ENCODE measurements around the gene LPGAT1. TPM values are rescaled to one million over a fixed set of nuclear protein-coding genes. Genes with fewer than 3 reads are reported as not detected.
"Not testable (repeated sequence)": the region's sequence is repeated elsewhere in the genome, so short reads cannot be mapped to it uniquely, and the experiment has no call there.

The LPGAT1 gene
- total RNA-seq, 1 experiment from 2014 or later: 27.6 TPM

DNA sequence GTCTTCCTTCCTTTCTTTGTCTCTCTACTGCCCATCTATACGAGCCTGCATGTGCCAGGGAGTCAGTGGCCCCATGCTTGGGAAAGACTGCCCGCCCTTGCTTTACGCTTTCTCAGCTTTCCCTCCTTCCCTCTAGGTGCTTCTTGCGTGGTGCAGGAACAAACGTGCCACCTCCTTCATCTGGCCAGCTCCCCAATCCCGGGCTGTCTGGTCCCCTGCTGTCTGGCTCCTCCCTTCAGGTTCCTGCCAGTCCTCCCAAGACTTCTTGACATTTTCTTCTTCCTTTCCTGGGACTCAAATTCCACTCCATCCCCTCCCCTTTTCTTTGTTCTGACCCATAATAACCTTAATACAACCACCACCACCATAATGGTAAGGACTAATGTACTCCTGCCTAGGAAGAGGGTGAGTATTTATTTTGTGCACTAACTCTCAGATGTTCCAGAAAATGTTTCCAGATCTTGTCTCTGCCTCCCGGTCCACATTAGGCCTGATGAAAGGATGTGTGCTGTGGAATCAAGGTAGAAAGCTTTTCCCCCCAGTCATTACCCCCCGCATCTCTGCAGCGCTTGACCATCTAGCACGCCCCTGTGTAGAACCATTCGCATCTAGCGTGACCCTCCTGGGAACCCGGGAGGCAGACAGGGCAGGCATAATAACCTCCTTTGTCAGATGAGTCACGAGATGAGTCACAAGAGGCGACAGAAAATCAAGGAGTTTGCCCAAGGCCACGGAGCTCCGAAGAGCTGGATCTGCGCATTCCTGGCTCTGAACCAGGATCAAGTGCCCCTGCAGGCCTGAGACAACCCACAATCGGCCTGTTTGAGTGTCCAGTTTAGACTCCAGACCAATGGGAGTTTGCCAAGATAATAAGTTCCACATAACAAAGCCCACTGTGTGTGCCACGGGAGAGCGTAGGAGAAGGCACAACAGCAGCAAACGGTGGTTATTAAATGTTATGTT, 95.1 kb downstream of the LPGAT1 start:
- DNase-seq (ENCODE audit: low spot score): peak; percentile 95

DNA sequence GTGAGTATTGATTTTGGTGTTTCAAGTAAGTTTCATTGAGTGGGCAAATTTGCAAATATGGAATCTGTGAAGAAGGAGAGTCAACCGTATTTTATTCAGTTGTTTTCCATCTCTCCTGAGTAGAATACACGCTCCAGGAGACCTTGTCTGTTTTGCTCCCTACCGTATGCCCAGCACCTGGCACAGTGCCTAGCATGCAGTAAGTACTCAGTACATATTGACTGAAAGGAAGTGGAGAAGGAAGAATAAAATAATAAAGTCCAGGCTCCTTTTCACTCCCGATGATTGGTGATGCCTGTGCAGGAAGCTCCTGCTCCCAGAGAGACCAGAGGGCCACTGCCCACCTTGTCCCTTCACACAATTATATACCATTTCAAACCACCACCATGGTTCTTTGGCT, 95.8 kb downstream of the LPGAT1 start:
- DNase-seq (ENCODE audit: low spot score): no peak

DNA sequence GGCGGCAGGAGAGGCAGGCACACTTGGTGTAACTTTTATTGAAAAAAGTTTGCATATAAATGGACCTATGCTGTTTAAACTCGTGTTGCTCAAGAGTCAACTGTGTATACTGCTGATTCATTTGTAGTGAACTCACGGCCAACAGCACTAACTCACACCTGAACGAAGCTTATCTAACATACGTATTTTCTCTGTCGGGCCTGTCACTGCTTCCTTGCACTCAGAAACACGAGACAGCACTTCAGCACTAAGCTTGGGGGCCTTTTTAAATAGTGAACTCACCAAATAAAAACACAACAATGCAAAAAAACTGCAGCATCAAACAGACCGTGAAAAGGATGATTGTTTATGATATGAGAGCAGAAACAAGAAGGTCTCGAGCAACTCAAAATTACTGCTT, 96.2 kb downstream of the LPGAT1 start:
- no peak for DNase-seq (ENCODE audit: low spot score)

DNA sequence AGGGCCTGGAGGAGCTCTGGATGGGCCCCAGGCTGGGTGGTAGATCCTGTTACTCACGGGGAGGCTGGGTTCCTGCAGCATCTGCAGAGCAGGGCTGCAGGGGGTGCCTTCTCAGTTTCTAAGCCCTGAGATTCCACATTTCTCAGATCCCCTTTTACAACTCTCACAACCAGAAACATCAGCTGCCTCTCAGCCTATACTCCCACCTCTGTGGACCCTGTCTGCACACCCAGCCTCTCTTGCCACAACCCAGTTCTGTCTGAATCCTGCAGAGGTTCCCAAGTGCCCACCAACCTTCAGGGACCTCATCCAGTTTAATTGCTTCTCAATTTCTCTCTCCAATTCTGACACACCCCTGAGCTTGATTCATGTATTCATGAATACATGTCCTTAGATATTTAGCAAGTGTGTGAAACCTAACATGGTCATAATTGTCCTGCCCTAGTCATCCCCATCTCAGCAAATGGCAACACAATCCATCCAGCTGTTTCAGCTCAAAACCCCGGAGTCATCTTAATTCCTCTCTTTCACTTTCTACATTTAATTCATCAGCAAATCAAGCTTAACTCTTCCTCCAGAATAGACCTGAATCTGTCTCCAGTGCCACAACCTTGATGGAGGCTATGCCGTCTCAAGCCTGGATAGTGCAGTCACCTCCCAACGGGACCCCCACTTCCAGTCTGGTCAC, 98.1 kb downstream of the LPGAT1 start:
- no peak for DNase-seq (ENCODE audit: low spot score)

DNA sequence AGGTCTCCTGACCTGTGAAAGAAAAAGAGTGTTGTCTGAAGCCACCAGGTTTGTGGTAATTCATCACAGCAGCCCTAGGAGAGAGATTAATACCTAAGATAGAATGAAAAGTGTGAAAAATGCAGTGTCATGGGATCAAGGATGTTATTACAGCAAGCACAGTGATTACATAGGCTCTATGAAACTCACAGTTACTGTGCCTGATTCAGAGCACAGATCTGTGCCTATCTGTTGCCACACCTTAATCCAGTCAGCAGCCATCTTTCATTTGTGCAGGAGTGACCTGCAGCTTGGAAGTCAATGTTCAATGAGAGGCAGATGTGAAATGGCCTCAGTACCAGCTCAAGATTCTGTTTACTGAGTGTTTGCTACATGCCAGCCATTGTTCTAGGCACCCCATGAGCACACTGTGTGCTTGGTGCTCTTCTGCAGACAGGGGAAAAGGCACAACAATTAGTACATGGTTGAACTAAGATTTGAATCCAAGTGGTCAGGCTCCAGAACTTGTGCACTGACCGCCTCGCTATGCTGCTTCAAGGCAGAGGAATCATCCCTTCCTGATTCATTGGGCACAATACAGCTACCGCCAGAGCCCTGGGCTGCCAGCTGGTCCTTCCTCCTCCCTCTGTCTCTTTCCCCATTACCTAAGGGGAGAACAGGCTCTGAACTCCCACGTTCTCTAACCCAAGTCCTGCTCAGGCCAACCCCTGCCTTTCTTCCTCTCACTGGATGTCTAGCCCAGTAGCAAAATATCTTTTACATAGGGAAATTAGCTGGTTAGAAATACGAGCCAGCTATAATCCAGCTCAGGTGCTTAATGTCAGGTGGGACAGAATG, 98.9 kb downstream of the LPGAT1 start:
- DNase-seq (ENCODE audit: low spot score): no peak

DNA sequence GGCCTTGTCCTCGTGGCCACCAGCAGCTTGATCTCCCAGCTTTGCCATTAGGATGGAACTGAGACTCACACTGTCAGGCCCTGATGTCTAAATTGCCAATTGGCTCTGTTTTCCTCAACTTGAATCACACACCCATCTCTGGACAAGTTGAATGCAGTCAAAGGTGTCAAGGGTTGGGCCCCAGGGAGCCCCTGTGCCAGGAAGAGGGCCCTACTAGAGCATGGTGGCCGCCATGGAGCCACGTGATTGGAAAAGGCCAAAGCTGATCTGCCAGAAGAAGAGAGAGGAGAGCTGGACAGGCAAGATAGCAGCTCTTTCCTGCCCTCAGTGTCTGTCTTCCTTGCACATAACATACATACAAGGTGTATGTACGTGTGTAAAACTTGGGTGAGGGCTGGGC, 100.2 kb downstream of the LPGAT1 start:
- no peak for DNase-seq (ENCODE audit: low spot score)

DNA sequence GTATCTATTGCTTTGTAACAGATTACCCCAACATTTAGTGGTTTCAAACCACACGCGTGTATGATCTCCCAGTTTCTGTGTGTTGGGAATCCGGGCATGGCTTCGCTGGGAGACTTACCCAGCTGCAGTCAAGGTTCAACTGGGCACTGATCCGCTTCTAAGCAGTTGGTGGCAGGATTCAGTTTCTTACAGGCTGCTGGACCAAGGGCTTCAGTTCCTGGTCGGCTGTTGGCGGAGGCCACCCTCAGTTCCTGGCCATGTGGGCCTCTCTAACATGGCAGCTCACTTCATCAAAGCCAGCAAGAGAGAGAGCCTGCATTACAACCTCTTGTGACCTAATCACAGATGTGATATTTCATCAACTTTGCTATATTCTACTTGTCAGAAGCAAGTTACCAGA, 101.3 kb downstream of the LPGAT1 start:
- DNase-seq (ENCODE audit: low spot score): no peak

DNA sequence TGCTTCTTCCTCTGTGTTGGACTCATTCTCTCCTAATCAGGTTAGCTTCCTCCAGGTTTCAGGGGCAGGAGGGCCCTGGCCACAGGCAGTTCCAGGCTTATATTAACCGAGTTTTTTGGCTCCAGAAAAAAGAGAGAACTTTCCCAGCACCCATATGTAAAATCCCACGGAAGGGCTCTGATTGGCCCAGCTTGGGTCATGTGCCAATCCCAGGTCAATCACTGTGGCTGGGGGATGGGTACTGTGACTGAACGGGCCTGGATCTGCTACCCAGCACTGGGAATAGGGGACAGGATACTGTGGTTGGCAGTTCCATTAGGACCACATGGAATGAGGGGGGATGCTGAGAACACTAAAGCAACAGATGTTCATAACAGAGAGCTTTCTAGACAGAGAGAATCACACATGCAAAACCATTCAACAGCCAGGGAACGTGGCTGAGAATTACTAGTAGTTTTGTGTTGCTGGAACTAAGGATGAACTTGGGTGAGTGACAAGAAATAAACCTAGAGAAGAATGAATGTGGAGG, 104.0 kb downstream of the LPGAT1 start:
- no peak for DNase-seq (ENCODE audit: low spot score)

DNA sequence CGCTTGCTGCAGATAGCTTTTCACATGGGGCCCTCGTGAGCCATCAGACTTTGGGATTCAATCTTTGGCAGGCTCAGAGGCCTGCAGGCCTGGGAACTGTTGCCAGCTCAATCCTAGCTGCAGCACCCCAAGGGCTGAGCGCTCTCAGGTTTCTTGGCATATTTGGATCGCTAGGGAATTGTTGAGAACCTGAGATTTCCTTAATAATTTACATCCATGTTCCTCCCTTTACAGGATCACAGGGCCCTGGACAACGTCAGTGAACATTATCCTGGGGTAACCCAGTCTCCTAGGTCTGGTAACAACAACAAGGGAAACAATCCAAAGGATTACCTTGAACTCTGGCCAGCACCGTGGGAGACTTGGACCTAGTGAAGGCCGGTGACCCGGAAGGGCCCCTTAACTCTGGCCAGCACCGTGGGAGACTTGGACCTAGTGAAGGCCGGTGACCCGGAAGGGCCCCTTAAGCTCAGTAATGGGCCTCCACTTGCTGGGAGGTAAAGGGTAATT, 105.8 kb downstream of the LPGAT1 start:
- DNase-seq (ENCODE audit: low spot score): no peak

DNA sequence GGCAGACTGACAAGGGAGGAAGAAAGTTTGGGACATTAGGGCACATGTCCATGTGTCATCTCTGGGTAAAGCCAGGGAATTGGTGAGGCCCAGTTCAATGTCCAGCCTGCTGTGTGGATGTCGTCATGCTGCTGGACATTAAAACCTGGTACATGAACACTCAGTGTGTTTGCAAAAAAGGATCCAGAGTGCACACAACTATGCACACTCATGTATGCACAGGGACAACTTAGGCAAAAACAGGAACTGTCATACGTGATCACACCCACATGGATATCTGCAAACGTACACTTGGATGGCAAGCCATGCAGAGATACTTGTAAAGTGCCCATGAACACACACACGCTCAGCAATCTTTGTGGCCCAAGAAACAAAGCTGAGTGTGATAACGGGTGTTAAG, 107.3 kb downstream of the LPGAT1 start:
- DNase-seq (ENCODE audit: low spot score): no peak

DNA sequence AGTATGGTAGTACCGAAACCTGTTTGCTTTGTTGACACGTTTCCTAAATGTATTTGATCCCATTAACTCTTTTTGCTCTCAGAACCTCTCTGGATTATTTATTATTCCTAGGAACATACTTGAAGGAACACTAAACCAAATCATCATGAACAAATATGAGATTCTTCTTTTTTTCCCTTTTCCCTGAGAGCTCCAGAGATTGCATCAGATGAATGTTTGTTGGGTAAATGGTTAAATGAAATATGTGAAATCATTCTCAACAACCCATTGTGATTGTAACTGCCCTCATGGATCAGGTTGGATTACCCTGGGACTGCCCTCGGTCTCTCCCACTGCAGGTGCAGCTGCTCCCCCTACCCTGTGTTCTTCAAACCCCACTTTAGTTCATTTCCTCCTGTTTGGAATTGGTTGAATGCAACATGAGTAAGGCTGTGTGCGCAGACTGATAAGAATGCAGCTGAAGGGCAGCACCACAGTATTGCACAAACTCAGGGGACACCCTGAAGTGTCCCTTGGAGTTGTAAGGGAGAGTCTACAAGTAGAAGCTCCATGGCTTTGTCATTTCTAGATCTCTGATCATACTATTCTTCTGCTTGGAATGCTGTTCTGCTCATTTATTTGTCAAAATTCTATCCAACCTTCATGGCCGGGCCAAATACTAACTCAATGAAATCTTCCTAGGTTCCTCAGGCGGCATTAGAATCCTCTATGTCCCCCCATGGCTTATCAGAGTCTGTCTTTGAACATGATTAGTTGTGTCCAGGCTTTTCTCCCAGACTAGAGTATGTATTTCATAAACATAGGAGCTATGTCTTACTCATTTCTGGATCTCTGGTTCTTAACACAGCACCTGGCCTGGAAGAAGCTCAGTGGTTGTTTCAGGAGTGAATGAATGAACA, 108.0 kb downstream of the LPGAT1 start:
- DNase-seq (ENCODE audit: low spot score): no peak

DNA sequence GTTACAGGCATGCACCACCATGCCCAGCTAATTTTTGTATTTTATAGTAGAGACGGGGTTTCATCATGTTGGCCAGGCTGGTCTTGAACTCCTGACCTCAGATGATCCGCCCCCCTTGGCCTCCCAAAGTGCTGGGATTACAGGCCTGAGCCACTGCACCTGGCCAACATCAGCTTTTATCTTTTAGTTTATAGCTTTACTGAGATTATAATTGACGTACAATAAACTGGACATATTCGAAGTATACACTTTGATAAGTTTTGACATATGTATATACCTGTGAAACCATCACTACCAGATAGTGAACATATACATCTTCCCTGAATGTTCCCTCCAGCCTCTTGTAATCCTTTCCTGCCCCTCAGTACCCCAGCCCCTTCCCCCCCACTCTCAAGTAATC, 114.0 kb downstream of the LPGAT1 start:
- not testable (repeated sequence) for DNase-seq (ENCODE audit: low spot score)

DNA sequence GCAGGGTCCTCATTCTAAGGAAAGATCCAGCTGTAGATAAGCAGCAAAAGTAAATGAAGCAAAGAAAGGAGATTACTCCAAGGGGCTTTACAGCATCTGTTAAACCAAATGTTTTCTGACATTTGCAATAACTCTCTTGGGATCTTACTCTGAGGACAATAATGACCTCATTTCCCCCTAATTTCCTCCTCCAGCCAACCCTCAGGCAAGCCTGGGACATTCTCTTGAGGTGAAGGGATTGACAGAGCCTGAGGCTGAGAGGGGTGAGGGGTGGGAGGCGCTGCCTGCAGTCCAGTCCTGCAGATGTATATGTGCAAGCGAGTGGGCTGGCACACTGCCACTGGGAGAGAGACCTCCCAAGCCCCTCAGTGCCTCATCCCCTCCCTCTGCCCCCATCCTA, 114.6 kb downstream of the LPGAT1 start:
- DNase-seq (ENCODE audit: low spot score): no peak

DNA sequence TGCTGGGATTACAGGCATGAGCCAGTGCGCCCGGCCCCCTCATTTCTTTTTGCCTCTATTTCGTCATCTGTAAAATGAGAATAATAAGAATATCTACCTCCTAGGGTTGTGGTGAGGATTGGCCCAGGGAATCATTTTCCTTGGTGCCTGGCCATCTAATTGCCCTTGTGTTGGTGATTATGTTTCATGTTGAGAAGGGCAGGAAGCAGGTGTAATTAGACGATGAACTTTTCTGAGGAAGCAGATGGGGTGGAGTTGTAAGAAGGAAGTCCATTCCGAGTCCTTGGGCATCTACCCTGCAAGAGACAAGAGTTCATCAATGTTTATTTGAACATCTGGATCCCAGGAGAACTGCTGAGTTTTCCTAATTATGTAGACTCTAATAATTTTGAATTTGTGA, 116.4 kb downstream of the LPGAT1 start:
- DNase-seq (ENCODE audit: low spot score): no peak

DNA sequence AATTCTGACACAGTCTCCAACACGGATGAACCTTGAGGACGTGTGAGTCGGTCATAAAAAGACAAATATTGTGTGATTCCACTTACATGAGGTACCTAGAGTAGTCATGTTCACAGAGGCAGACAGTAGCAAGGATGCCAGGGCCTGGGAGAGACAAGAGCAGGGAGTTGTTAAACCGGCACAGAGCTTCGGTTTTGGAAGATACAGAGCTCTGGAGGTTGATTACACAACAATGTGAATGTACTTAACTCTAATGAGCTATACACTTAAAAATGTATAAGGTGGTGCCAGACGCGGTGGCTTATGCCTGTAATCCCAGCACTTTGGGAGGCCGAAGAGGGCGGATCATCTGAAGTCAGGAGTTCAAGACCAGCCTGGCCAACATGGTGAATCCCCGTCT, 117.3 kb downstream of the LPGAT1 start:
- no peak for DNase-seq (ENCODE audit: low spot score)

DNA sequence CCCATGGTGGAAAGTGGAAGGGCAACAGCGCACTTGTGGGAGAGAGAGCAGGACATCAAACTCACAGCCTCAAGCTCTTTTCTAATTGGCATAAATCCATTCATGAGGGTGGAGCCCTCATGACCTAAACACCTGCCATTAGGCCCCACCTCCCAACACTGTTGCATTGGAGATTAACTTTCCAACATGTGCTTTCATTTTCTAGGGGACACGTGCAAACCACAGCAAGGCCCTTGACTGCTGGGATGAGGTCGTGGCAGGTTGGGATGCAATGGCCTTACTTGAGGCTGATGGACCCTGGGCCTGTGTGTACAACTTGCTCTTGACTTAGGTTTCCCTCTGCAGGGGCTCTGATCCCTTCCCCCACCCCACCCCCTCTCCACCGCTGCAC, 119.3 kb downstream of the LPGAT1 start:
- DNase-seq (ENCODE audit: low spot score): no peak

DNA sequence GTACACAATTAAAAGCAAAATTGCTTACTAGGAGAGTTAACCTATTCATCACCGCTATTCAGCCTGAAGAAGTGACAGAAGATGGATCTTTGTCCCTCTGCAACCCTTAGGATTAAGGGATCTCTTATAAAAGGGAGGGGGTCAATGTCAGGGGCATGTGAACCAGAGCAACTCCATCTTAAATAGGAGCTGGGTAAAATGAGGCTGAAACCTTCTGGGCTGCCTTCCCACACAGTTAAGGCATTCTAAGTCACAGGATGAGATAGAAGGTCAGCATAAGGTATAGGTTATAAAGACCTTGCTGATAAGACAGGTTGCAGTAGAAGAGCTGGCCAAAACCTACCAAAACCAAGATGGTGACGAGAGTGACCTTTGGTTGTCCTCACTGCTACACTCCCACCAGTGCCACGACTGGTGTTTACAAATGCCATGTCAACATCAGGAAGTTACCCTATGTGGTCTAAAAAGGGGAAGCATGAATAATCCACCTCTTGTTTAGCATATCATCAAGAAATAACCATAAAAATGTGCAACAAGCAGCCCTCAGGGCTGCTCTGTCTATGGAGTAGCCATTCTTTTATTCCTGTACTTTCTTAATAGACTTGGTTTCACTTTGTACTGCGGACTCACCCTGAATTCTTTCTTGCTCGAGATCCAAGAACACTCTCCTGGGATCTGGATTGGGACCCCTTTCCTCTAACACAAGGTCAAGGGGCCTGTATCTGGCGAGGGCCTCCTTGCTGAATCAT, 119.8 kb downstream of the LPGAT1 start:
- no peak for DNase-seq (ENCODE audit: low spot score)

DNA sequence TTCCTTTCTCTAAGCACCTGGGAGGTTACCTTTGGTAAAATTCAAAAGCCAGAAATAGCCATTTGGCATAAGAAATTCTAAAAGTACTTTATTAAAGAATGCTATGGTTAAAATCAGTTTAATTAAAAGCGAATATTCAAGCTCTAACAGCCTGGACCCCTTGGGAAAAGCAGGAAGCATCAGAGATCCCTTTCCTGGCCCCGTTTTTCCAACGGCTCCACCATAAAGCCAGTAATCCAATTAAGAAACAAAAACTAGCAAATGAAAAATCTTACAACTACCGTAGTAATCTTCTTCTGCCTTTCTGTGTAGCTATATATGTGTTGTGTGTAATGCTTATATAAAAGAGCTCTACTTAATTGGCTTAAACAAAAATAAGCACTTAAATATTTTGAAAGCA, 121.6 kb downstream of the LPGAT1 start:
- DNase-seq (ENCODE audit: low spot score): no peak

DNA sequence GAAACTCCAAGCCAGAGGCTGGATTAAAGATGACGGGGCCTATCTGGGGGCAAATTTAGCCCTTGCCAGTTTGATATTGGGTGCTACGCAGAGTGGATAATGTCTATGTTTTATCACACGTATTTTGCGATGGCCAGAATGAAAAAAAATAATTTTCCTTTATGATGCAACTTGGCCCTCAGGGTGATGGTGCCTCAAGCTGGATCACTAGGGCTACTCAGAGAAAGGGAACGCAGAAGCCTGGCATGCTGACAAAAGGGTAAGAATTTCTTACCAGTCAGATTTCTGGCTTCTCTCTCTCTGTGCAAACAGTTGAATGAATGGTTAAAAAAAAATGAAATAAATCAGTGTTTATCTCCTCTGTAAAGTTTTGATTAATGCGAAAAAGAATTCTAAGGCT, 122.6 kb downstream of the LPGAT1 start:
- DNase-seq (ENCODE audit: low spot score): no peak

DNA sequence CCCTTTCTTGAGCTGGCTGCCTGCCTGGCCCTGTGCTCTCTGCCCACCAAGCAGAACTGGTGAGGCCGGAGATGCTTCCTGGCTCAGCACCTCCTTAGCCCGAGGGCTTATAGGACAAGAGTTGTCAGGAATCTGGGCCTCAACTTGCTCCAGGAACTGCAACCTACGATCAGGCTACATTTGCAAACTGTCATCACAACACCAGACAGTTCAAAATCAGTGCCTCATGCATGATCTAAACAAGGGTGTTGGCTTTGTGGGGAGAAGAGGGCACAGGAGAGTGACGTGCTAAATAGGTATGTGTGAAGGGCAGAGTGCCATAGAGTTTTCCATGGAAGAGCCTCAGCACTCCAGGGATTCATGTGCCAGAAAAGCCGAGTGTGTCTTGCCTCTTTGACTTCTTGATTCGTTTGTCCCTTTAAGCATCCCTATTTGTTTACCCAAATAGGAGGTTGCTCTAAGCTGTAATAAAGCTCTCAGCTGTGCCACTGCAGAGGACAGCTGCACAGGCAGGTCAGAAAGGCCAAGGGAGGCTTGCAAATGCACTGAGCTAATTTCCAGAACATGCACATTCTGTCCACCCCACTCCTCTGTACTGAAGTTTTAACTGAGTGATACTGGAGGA, 125.0 kb downstream of the LPGAT1 start:
- DNase-seq (ENCODE audit: low spot score): no peak

Data from H4 (cell line).